Activated naive CD4-positive, alpha-beta T cell treated with anti-CD3 and anti-CD28 coated beads, Interleukin-2, amount 10 ng/mL, durations not matched to agents 7 days and 5 days (primary cell): ENCODE data around the gene PRKG1.
A peak's percentile ranks its signal among the peaks of the same experiment; 100 is the strongest.
"Not testable (repeated sequence)": the region's sequence is repeated elsewhere in the genome, so short reads cannot be mapped to it uniquely, and the experiment has no call there.

Experiments used
- CTCF ChIA-PET: fragments of 350-600 bp; sonication (Branson Sonifier 250); formaldehyde crosslinking; loops from one replicate; lab custom pipeline; 2021; ENCODE audit warnings: antibody characterized with exemption; lab: Charles Lee
- DNase-seq: peaks from one replicate; pipeline ENCODE4 v3.0.0-alpha.2; 2020
- H3K27ac Mint-ChIP-seq: one replicate; pipeline ENCODE4 v1.8.0; 2021; ENCODE audit warnings: mild to moderate bottlenecking, moderate library complexity, mixed read lengths
- H3K27me3 Mint-ChIP-seq: one replicate; pipeline ENCODE4 v1.8.0; 2021; ENCODE audit warnings: mild to moderate bottlenecking, mixed read lengths
- H3K36me3 Mint-ChIP-seq: one replicate; pipeline ENCODE4 v1.8.0; 2021; ENCODE audit warnings: mixed read lengths
- H3K4me1 Mint-ChIP-seq: one replicate; pipeline ENCODE4 v1.8.0; 2021; ENCODE audit warnings: mixed read lengths
- H3K4me3 Mint-ChIP-seq: one replicate; pipeline ENCODE4 v1.8.0; 2021; ENCODE audit warnings: mild to moderate bottlenecking, moderate library complexity, mixed read lengths
- H3K9me3 Mint-ChIP-seq: one replicate; pipeline ENCODE4 v1.8.0; 2021; ENCODE audit warnings: mixed read lengths

Gene PRKG1

DNA sequence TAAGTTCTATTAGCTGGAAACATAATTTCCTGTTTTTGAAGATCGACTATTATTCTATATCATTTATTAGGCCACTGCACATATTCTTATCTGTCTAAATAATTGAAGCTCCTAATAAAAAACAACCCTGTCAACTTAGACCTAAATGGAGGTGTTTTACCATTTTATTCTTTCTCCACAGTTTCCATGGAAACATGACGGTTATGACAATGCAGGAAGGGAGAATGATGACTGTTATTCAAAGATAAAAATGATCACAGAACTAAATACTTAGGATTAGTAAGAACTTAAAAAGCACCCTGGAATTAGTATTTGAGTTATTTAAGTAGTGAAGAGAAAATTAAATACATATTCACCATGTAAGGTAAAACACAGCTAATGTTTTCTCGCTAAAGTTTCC lies 1119.9 kb downstream of the PRKG1 start:
- Mint-ChIP-seq H3K36me3 (no peaks in the 10 kb centered on the region), H3K4me1 (no peaks in the 10 kb centered on the region), H3K9me3 (no peaks in the 10 kb centered on the region), H3K27me3 (no peaks in the 10 kb centered on the region), H3K27ac (no peak overlapping the region), H3K4me3 (no peak overlapping the region)
- CTCF ChIA-PET = no interaction called here
- DNase-seq = no peak

DNA sequence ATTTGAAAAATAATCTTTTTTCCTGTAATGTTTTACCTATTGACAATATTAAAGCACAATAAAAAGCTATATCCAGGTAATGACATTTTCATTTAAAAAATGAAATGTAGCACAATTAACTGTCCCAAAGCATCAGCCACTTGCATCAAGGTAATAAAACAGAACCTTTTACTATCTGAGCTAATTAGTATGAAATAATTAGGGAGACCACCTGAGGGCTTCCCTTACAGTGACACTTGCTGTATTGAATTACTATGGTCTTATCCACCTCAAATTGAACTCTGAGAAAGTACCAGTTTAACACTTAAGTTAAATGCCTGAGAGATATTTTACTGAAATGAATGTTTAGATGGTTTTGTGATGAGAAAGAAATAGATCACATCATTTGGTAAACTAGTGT lies 1120.4 kb downstream of the PRKG1 start:
- Mint-ChIP-seq H3K27me3 (no peaks in the 10 kb centered on the region), H3K4me3 (no peak overlapping the region), H3K9me3 (no peaks in the 10 kb centered on the region), H3K36me3 (no peaks in the 10 kb centered on the region), H3K4me1 (no peaks in the 10 kb centered on the region), H3K27ac (no peak overlapping the region)
- CTCF ChIA-PET = no interaction called here
- DNase-seq = no peak

DNA sequence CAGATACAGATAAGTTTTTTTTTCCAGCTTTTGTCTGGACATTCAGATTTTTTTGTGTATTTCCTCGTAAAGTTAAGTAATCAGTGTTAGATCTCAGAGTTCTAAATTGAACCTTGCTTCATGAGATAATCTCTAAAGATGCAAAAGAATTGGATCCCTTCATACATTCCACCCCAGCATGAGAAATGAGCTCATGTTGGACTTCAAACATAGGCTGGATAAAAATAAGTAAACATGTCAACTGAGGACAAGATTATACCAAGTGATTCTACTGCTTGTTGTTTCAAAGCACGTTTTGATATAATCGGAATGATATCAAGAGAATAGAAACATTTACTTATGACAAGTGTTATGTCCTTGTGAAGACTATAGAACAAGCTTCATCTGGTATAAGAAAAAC lies 1122.8 kb downstream of the PRKG1 start:
- H3K36me3 Mint-ChIP-seq = no peaks in the 10 kb centered on the region
- H3K4me1 Mint-ChIP-seq = no peaks in the 10 kb centered on the region
- no peak overlapping the region for H3K27ac Mint-ChIP-seq
- no peak overlapping the region for H3K4me3 Mint-ChIP-seq
- CTCF ChIA-PET = no interaction called here
- DNase-seq = no peak
- no peaks in the 10 kb centered on the region for H3K27me3 Mint-ChIP-seq
- H3K9me3 Mint-ChIP-seq = no peaks in the 10 kb centered on the region

DNA sequence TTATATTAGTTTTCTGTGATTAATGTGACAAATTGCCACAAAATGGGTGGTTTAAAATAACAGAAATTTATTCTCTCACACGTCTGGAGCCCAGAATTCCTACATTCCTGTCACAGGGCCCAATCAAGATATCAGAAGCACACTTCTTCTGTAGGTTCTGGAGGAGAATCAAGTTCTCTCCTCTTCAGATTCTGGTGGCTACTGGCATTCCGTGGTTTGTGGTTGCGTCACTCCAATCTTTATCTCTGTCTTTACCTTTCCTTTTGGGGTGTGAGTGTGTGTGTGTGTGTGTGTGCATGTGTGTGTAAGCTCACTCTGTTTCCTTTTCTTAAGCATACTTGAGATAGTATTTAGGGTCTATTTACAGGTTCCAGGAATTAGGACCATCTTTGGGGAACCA lies 1124.3 kb downstream of the PRKG1 start:
- CTCF ChIA-PET = no interaction called here
- no peaks in the 10 kb centered on the region for H3K9me3 Mint-ChIP-seq
- H3K36me3 Mint-ChIP-seq = no peaks in the 10 kb centered on the region
- H3K4me1 Mint-ChIP-seq = no peaks in the 10 kb centered on the region
- no peak overlapping the region for H3K4me3 Mint-ChIP-seq
- no peak overlapping the region for H3K27ac Mint-ChIP-seq
- no peaks in the 10 kb centered on the region for H3K27me3 Mint-ChIP-seq
- DNase-seq = no peak

DNA sequence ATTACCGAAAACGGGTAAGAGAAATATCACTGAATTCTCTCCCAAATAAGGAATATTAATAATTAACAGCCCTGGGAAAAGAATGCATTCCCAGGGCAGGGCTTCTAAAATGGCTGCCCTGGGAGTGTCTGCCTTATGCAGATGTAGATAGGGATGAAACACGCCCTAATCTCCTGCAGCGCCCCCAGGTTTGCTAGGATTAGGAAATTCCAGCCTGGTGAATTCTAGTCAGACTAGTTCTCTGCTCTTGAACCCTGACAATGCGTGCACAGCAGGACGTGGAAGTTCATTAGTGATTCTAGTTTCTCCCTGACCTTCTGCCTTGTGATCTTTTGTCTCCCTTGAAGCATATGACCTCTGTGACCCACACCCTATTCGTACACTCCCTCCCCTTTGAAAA lies 1130.6 kb downstream of the PRKG1 start:
- H3K9me3 Mint-ChIP-seq, H3K27me3 Mint-ChIP-seq, H3K27ac Mint-ChIP-seq, H3K36me3 Mint-ChIP-seq, H3K4me3 Mint-ChIP-seq, H3K4me1 Mint-ChIP-seq, CTCF ChIA-PET, DNase-seq: not testable (repeated sequence)

DNA sequence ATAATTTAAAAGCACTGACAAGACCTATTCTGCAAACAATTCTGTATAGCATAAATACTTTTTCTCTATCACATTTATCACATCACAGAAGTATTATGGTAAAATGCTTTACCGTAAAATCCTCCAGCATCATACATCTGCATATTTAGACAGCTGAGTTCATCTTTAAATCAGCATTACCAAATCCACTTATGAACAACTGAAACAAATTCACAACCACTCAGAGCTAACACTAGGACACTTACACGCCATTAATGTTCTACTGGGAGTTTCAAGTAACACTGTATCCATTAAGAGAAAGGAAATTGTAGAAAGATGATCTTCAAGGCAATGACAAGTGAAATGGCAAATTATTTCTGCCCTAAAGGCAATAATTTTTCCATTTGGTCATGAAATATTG lies 1134.1 kb downstream of the PRKG1 start:
- no peaks in the 10 kb centered on the region for H3K4me1 Mint-ChIP-seq
- DNase-seq = no peak
- CTCF ChIA-PET = no interaction called here
- H3K27ac Mint-ChIP-seq = no peak overlapping the region
- H3K9me3 Mint-ChIP-seq = no peaks in the 10 kb centered on the region
- no peak overlapping the region for H3K4me3 Mint-ChIP-seq
- H3K27me3 Mint-ChIP-seq = no peaks in the 10 kb centered on the region
- H3K36me3 Mint-ChIP-seq = no peaks in the 10 kb centered on the region

DNA sequence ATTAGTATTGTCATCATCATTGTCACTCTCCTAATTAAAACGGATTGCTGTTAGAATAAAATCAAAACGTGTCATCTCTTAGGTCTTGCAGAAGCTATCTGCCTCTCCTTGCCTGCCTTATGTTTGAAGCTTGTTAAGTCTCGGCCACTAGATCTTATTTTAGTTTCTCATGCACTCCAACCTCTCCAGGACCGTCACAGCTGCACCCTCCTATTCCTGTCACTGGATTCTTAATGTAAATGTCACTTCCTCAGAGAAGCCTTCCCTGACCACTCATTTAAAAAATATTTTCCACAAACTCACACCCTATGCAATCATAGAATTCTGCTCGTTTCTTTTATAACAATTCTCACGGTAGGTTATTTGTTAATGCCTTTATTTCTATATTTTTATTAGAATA lies 1135.9 kb downstream of the PRKG1 start:
- DNase-seq = no peak
- Mint-ChIP-seq H3K27ac (no peak overlapping the region), H3K4me3 (no peak overlapping the region), H3K36me3 (no peaks in the 10 kb centered on the region), H3K9me3 (no peaks in the 10 kb centered on the region), H3K4me1 (no peaks in the 10 kb centered on the region), H3K27me3 (no peaks in the 10 kb centered on the region)
- CTCF ChIA-PET = no interaction called here

DNA sequence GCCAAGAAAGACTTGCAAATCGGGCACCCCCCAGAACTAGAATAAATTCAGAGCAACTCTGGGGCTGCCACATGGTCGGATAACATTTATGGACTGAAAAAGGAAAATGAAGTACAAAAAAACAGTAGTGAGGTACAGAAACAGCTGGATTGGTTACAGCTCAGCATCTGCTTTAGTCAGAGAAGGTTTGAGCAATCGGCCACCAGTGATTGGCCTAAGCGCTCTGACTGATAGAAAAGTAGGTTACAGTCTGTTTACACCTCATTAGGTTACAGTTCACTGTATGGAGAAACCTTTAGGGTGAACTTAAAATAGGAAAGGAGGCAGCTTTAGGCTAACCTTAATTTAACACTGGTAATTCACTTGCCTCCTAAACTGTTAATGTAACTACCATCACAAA lies 1137.8 kb downstream of the PRKG1 start:
- Mint-ChIP-seq H3K27me3 (no peaks in the 10 kb centered on the region), H3K27ac (no peak overlapping the region), H3K4me3 (no peak overlapping the region), H3K9me3 (no peaks in the 10 kb centered on the region), H3K36me3 (no peaks in the 10 kb centered on the region), H3K4me1 (no peaks in the 10 kb centered on the region)
- CTCF ChIA-PET = no interaction called here
- no peak for DNase-seq

DNA sequence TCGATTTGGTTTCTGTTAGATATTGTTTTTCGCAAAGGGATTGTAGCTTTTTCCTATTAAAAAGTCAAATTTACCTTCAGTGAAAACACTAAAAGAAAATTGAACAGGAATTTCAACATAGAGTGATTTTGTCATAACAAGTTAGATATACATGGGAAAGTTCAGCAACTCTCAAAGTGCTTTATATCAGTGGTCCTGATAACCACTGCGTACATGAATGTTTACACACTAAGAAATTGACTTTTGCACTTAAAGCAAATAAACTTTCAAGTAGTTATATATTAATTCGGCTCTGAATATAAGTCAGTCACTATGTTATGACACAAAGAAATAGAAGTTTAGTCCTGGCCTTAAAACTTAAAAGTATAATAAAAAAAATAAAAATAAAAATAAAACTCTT lies 1138.5 kb downstream of the PRKG1 start:
- no peak for DNase-seq
- Mint-ChIP-seq H3K27me3 (no peaks in the 10 kb centered on the region), H3K4me1 (no peaks in the 10 kb centered on the region), H3K27ac (no peak overlapping the region), H3K36me3 (no peaks in the 10 kb centered on the region), H3K4me3 (no peak overlapping the region), H3K9me3 (no peaks in the 10 kb centered on the region)
- CTCF ChIA-PET = no interaction called here

DNA sequence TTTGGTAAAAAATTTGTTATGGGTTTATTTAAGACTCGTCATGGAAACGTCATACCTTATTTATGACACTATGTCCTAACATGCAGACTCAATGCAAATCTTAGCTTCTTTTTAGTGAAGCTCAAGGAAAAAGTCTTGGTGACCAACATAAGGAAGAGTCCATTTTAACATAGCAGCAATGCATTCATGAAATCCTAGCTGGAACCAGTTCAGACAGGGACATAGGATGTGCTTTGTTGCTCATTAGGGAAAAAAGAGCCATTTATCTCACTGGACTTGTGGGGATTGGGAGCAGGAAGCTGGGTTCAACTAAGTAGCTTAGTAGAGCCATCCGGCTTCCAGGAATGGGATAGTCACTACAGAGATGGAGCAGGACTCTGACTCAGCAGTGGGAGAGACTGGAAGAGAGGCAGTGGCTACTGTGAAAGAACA lies 1139.0 kb downstream of the PRKG1 start:
- no peaks in the 10 kb centered on the region for H3K27me3 Mint-ChIP-seq
- DNase-seq = no peak
- CTCF ChIA-PET = no interaction called here
- H3K4me1 Mint-ChIP-seq = no peaks in the 10 kb centered on the region
- H3K4me3 Mint-ChIP-seq = no peak overlapping the region
- H3K9me3 Mint-ChIP-seq = no peaks in the 10 kb centered on the region
- H3K36me3 Mint-ChIP-seq = no peaks in the 10 kb centered on the region
- H3K27ac Mint-ChIP-seq = no peak overlapping the region

DNA sequence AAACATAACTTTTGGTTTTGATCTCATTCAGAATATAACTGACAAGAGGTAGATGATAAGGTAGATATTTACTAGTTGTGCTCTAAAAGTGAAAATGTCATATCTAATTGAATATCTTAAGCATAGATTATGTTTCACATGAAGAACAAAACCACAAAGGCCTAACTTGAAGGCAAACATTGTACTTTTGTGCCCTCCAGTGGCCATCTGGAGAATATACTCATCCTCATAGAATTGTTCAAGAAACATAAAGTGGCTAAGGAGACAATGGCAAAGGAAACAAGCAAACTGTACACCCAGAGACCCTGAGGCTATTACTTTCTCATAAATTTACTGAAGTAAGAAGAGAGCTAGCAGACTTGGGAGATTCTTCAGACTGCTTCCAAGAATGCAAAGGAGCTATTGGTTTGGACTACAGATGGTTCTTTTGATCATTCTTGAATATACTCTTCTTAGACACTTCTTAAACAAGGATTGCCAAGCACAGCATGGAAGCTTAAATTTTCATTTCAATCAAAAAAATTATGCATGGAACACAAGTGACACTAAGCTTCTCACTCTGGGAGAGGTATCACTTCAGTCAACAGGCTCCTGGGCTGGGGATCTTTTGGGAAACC lies 1141.6 kb downstream of the PRKG1 start:
- peak; percentile 53 for DNase-seq
- Mint-ChIP-seq H3K9me3 (no peaks in the 10 kb centered on the region), H3K36me3 (no peaks in the 10 kb centered on the region), H3K27me3 (no peaks in the 10 kb centered on the region), H3K4me1 (no peaks in the 10 kb centered on the region), H3K27ac (no peak overlapping the region), H3K4me3 (no peak overlapping the region)
- CTCF ChIA-PET = interaction anchor here (0.6 to 1.8 kb wide), 3 partner anchors 318 to 1152 kb away, joined by 3 to 8 read pairs (median 3); no protein-coding TSS in a partner anchor

DNA sequence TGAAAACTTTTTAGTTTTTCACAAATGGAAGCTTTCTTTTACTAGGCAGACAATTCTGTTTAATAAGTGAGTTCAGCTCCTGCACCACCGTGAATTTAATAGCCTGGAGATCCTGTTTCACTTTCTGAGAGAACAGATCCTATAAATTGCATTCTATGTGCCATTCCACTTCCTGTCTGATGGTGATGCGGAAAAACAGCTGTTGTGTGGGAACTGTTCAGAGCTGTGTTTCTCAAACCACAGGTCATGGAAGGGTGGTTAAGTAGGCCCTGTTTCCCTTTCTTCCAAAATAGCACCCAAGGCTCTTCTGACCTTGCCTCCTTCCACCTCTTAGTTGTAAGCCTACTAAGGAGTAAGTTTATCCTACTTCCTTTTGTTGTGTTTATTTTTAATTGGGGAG lies 1142.6 kb downstream of the PRKG1 start:
- no peak for DNase-seq
- Mint-ChIP-seq H3K4me3 (no peak overlapping the region), H3K4me1 (no peaks in the 10 kb centered on the region), H3K9me3 (no peaks in the 10 kb centered on the region), H3K36me3 (no peaks in the 10 kb centered on the region), H3K27ac (no peak overlapping the region), H3K27me3 (no peaks in the 10 kb centered on the region)
- CTCF ChIA-PET = interaction anchor here (0.6 to 1.8 kb wide), 2 partner anchors 49 to 828 kb away, joined by 3 to 8 read pairs; no protein-coding TSS in a partner anchor

DNA sequence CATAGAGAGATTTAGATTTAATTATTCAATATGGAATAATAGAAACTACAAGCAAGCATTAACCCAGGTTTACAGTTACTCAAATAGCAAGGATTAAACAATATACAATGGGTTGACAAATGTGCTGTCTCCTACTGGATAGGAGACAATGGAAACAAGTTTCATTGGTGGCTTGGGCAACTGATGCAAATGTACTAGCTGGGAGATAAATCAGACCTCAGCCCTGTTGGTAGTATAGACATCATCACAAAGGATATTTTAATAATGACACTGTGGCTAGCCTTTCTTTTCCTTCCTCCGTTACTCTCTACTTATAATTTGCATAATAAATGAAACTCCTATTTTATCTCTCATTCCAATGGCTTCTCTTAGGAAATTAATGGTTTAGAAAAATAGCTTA lies 1143.2 kb downstream of the PRKG1 start:
- H3K36me3 Mint-ChIP-seq = no peaks in the 10 kb centered on the region
- H3K4me1 Mint-ChIP-seq = no peaks in the 10 kb centered on the region
- no peak overlapping the region for H3K27ac Mint-ChIP-seq
- H3K4me3 Mint-ChIP-seq = no peak overlapping the region
- H3K9me3 Mint-ChIP-seq = no peaks in the 10 kb centered on the region
- CTCF ChIA-PET = interaction anchor here (1.8 kb wide), 1 partner anchor 828 kb away, joined by 8 read pairs; no protein-coding TSS in a partner anchor
- no peak for DNase-seq
- H3K27me3 Mint-ChIP-seq = no peaks in the 10 kb centered on the region

DNA sequence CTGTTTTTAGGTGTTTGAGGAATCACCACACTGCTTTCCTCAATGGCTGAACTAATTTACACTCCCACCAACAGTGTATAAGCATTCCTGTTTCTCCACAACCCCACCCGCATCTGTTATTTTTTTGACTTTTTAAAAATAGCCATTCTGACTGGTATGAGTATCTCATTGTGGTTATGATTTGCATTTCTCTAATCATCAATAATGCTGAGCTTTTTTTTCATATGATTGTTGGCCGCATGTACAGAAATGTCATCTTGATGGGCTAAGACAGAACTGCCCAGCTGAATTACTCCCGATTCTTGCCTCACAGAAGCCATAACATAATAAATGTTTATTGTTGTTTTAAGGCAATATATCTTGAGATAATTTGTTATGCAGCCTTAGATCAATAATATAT lies 1146.7 kb downstream of the PRKG1 start:
- Mint-ChIP-seq H3K36me3 (no peaks in the 10 kb centered on the region), H3K27ac (no peak overlapping the region), H3K27me3 (no peaks in the 10 kb centered on the region), H3K4me1 (no peaks in the 10 kb centered on the region), H3K9me3 (no peaks in the 10 kb centered on the region), H3K4me3 (no peak overlapping the region)
- no peak for DNase-seq
- CTCF ChIA-PET = interaction anchor here (0.6 kb wide), 1 partner anchor 215 kb away, joined by 3 read pairs; no protein-coding TSS in a partner anchor

DNA sequence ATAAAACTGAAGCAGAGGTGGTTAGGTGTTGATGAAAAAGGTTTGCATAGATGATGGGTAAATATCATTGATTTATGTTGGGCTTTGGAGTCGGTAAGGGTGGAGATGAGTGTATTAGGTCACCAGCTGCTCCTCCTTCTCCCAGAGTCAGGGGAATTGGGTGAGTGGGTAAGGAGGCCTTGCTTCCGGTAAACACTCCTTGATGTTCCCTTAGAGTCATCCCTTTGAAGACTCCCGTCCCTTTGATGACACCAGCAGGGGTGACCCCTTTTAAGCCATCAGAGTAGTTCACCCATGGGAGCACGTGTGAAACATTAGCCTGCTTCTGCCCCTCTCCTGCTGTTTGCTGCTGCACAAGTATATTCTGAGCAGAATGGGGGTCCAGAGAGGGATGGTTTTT lies 1147.6 kb downstream of the PRKG1 start:
- Mint-ChIP-seq H3K4me1 (no peaks in the 10 kb centered on the region), H3K4me3 (no peak overlapping the region), H3K9me3 (no peaks in the 10 kb centered on the region), H3K36me3 (no peaks in the 10 kb centered on the region), H3K27ac (no peak overlapping the region), H3K27me3 (no peaks in the 10 kb centered on the region)
- CTCF ChIA-PET = no interaction called here
- no peak for DNase-seq
